GM23248 (cell line): ENCODE data around the gene EML3.

Experiments
- EZH2 ChIP-seq: fragments of 200-600 bp; sonication (generic); IDR thresholded peaks from 2 replicates; pipeline ENCODE4 v1.6.1; 2018; ENCODE audit warnings: antibody characterized with exemption, mild to moderate bottlenecking; ENCODE audit not compliant: insufficient read depth, poor library complexity, severe bottlenecking
- EZH2phosphoT487 ChIP-seq: fragments of 200-600 bp; sonication (generic); IDR thresholded peaks from 2 replicates; pipeline ENCODE4 v1.6.1; 2018; ENCODE audit warnings: antibody characterized with exemption, moderate library complexity, mild to moderate bottlenecking, low read depth; ENCODE audit not compliant: insufficient read depth

DNA sequence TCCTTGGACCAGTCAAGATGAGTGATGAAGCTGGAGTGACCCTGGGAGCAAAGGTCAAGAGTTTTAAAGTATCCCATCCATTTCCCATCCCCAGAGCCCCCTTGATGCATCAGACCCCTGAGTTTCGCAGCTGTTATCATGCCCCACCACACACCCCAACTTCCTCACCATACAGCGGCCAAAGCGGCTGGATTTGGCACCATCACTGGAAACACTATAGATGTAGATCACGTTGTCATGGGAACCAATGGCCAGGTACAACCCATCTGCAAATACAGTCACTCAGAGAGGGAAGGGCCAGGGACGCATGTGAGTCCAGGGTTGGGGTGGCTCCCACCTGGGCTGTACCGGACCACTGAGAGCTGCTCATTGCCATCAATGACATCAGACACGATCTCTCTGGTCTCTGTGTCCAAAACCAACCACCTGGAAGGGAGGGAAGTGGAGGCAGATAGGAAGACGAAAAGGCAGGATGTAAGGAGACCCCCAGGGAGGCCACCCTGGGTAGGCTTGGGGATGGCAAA is 8.7 kb downstream of the EML3 start:
- TF ChIP-seq EZH2phosphoT487 (no peak), EZH2 (no peak)
